Ovary (tissue), 3 donors: ENCODE results near the gene SURF6.

Experiments
- CTCF ChIP-seq, 3 donors: fragments of 450-650 bp in 2 of 3; fragments of 200-600 bp in 1 of 3; IDR thresholded peaks; one replicate each; pipeline versions ENCODE4 v1.5.1 to v1.8.0; 2016 to 2022; ENCODE audit warnings: antibody characterized with exemption in 3 of 3, mild to moderate bottlenecking in 1 of 3
- POLR2A ChIP-seq: fragments of 450-650 bp; IDR thresholded peaks from one replicate; pipeline ENCODE4 v1.6.1; 2017; ENCODE audit warnings: antibody characterized with exemption, mild to moderate bottlenecking, moderate library complexity
- donor health status: DM: no; HTN: no; CAD: no.

GRCh38 chr9:133375116-133375723 lies 39.2 kb upstream of the SURF6 start:
- TF ChIP-seq CTCF (IDR thresholded peaks at IDR 0.05), result no peak
- TF ChIP-seq POLR2A, result no peak
